Tibial artery (tissue), 4 donors: Measurements from ENCODE around the gene ATL2.
"Not testable (repeated sequence)": the region's sequence is repeated elsewhere in the genome, so short reads cannot be mapped to it uniquely, and the experiment has no call there.

Source experiments
- DNase-seq, 2 donors: peaks; one replicate each; pipeline ENCODE4 v3.0.0-alpha.2; 2019
- H3K27ac ChIP-seq, 2 donors: fragments of 200-600 bp; sonication (generic) in 1 of 2; 1 replicate in 1 of 2; 2 replicates in 1 of 2; pipeline ENCODE4 v1.5.1; 2018 to 2019; ENCODE audit warnings: mild to moderate bottlenecking in 1 of 2
- H3K27me3 ChIP-seq, 2 donors: fragments of 200-600 bp; sonication (generic) in 1 of 2; one replicate each; pipeline versions ENCODE4 v1.5.1 to v1.6.0; 2016 to 2019
- H3K36me3 ChIP-seq, 3 donors: fragments of 200-600 bp; sonication (generic) in 2 of 3; one replicate each; pipeline ENCODE4 v1.5.1; 2016 to 2019; ENCODE audit warnings: mild to moderate bottlenecking in 2 of 3
- H3K4me1 ChIP-seq, 4 donors: fragments of 200-600 bp; sonication (generic) in 2 of 4; 1 replicate in 3 of 4; 2 replicates in 1 of 4; pipeline ENCODE4 v1.5.1; 2016 to 2019
- H3K4me3 ChIP-seq, 2 donors: fragments of 200-600 bp; sonication (generic) in 1 of 2; 1 replicate in 1 of 2; 2 replicates in 1 of 2; pipeline ENCODE4 v1.5.1; 2018 to 2019; ENCODE audit warnings: mild to moderate bottlenecking in 2 of 2
- H3K9me3 ChIP-seq, 3 donors: fragments of 200-600 bp; sonication (generic) in 1 of 3; one replicate each; pipeline ENCODE4 v1.5.1; 2016 to 2019
- CTCF ChIP-seq, 2 experiments: fragments of 200-600 bp in 1 of 2; fragments of 450-650 bp in 1 of 2; IDR thresholded peaks; one replicate each; pipeline ENCODE4 v1.5.1; 2017 to 2019; ENCODE audit warnings: antibody characterized with exemption in 2 of 2, mild to moderate bottlenecking in 1 of 2, moderate library complexity in 1 of 2
- intact Hi-C: fragments of 100-400 bp; cut with DNase I; formaldehyde crosslinking; loops from one replicate; pipeline ENCODE4 v1.15.0; 2023; ENCODE audit warnings: low total_unique reads

Gene ATL2

GRCh38 chr2:38293152-38293865, 83.8 kb downstream of the ATL2 start:
- Histone ChIP-seq H3K27me3 (no peaks in the 10 kb centered on the region), H3K36me3 (peaks cover 14 to 37% (median 29%) of the 10 kb centered on the region in 3 donors), H3K27ac (no peak overlapping the region), H3K4me1 (no peaks in the 10 kb centered on the region), H3K4me3 (no peak overlapping the region), H3K9me3 (no peaks in the 10 kb centered on the region)
- TF ChIP-seq CTCF (IDR thresholded peaks at IDR 0.05): no peak
- no peak for DNase-seq
- intact Hi-C loops: no loop called here

- Histone ChIP-seq H3K4me1 (no peaks in the 10 kb centered on the region), H3K9me3 (no peaks in the 10 kb centered on the region), H3K27me3 (peaks cover 0 to 19% of the 10 kb centered on the region in 2 donors), H3K27ac (no peak overlapping the region), H3K4me3 (no peak overlapping the region), H3K36me3 (peaks cover 0 to 8% (median 3%) of the 10 kb centered on the region in 3 donors)
- no peak for TF ChIP-seq CTCF (IDR thresholded peaks at IDR 0.05)
- intact Hi-C loops: no loop called here
- no peak for DNase-seq
Observed at GRCh38 chr2:38290332-38290731, 86.7 kb downstream of the ATL2 start.

GRCh38 chr2:38284971-38285370, 92.1 kb downstream of the ATL2 start:
- TF ChIP-seq CTCF (IDR thresholded peaks at IDR 0.05): no peak
- no peaks in the 10 kb centered on the region for H3K4me1 ChIP-seq
- intact Hi-C loops: no loop called here

GRCh38 chr2:38281095-38281742, 95.9 kb downstream of the ATL2 start:
- Histone ChIP-seq H3K36me3 (no peaks in the 10 kb centered on the region), H3K27ac (no peak overlapping the region), H3K9me3 (no peaks in the 10 kb centered on the region), H3K4me3 (no peak overlapping the region), H3K4me1 (no peaks in the 10 kb centered on the region), H3K27me3 (peaks cover 0 to 9% of the 10 kb centered on the region in 2 donors)
- intact Hi-C loops: no loop called here
- DNase-seq: no peak
- TF ChIP-seq CTCF (IDR thresholded peaks at IDR 0.05): no peak

More at GRCh38 chr2:38284971-38285370, 92.1 kb downstream of the ATL2 start:
- Histone ChIP-seq H3K27ac (no peak overlapping the region), H3K36me3 (no peaks in the 10 kb centered on the region), H3K9me3 (no peaks in the 10 kb centered on the region), H3K27me3 (peaks cover 0 to 20% of the 10 kb centered on the region in 2 donors), H3K4me3 (no peak overlapping the region)
- DNase-seq: no peak

- H3K4me1 ChIP-seq: no peaks in the 10 kb centered on the region
- H3K36me3 ChIP-seq: no peaks in the 10 kb centered on the region
- H3K27me3 ChIP-seq: no peaks in the 10 kb centered on the region
- H3K9me3 ChIP-seq: no peaks in the 10 kb centered on the region
- H3K27ac ChIP-seq: no peak overlapping the region
- intact Hi-C loops: loop anchor here (5.0 kb wide), 1 partner anchor 297 kb away; no protein-coding TSS in a partner anchor
- H3K4me3 ChIP-seq: no peak overlapping the region
- DNase-seq: no peak
- TF ChIP-seq CTCF (IDR thresholded peaks at IDR 0.05): no peak
Observed at GRCh38 chr2:38279201-38279600, 97.9 kb downstream of the ATL2 start.

GRCh38 chr2:38278117-38278438, 99.0 kb downstream of the ATL2 start:
- not testable (repeated sequence) for H3K4me1 ChIP-seq, H3K4me3 ChIP-seq, H3K27ac ChIP-seq, H3K9me3 ChIP-seq, H3K27me3 ChIP-seq, H3K36me3 ChIP-seq, DNase-seq
- intact Hi-C loops: loop anchor here (5.0 kb wide), 1 partner anchor 296 kb away; no protein-coding TSS in a partner anchor
